GM19463 (cell line): ENCODE measurements around the gene RPS21.
"Not testable (repeated sequence)": the region's sequence is repeated elsewhere in the genome, so short reads cannot be mapped to it uniquely, and the experiment has no call there.

Source experiments
- ATAC-seq: cut with Tn5 transposase; IDR thresholded peaks from one replicate; pipeline ENCODE4 v1.9.1; 2021; ENCODE audit warnings: mild to moderate bottlenecking, moderate library complexity; ENCODE audit not compliant: unreplicated experiment

Gene RPS21

DNA sequence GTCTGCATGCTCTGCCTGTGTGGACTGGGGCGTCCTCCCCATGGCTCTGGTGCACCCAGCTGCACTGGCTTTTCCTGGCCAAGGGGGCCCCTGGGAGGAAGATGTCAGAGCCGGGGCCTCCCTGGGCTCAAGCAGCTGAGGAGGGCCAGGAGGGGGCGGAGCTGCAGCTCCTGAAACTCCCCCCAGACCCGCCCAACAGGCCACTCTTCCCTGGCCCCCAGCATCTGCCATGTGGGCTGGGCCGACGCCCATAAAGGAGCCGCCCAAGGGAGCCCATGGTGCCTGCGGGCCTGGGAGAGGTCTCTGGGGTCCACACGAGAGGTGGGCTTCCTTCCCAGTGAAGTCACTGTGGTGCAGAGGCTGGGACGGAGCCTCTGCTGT is 36.4 kb downstream of the RPS21 start:
- no peak for ATAC-seq

DNA sequence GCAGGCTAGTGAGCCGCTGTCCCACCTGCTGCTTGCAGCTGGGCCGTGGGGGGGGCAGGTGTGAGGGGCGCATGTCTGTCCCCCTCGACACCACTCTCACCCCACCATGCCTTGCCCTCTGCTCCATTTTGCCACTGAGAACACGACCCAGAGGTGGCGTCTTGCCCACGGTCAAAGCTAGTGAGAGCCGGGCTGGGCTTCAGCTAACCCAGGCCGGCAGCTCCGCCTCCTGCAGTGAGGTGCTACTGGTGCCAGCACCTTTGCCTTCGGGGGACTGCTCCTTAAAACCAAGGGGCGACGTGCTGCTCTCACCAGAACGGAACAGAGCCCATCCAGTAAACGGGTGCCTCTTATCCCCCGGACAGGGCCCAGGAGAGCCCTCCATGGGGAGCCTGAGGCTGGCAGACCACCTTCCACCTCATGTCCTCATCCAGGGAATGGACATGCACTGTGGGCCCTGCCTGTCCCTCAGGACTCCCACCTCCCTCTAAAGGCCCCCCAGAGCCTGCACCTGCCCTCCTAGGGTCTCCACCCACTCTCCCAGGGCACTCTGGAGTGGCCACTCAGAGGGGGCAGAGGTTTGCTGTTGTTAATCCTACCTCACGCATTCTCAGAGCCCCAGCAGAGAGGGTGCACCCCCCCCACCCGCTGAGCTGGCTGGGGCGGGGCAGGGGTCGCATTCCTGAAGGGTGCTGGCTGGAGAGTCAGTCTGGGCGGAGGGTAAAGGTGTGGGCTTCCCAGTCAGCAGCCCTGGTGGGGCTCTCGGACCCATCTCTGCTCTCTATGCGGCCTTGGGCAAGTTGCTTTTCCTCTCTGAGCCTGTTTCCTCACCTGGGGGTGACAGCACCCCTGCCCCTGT is 37.6 kb downstream of the RPS21 start:
- no peak for ATAC-seq

DNA sequence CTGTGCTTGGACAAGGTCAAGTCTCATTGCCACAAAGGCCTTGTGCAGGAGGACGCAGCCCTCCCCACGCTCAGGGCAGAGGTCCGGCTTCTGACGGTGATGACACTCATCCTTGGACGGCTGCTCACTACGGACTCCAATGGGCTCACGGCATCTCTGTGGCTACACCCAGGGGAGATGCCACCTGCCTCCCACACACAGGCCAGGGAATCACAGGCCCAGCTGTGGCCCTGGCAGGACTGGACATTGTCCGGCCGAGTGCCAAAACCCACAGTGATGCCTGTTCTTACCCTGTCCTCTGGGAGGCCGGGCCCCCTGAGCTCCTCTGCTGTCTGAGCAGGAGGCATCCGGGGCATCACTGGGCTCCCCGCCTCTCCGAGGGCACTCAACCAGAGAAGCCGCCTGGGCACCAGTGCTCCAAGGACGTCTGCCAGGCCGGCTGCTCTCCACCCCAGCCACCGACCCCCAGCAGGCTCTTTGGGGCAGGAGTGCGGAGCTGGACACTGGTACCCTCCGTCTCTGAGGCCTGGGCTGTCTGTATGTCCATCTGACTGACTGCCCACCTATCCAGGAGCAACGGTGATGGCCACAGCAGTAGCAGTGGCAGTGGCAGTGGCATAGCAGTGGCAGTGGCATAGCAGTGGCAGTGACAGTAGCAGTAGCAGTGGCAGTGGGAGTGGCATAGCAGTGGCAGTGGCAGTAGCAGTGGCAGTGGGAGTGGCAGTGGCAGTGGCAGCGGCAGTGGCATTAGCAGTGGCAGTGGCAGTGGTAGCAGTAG is 38.6 kb downstream of the RPS21 start:
- no peak for ATAC-seq

DNA sequence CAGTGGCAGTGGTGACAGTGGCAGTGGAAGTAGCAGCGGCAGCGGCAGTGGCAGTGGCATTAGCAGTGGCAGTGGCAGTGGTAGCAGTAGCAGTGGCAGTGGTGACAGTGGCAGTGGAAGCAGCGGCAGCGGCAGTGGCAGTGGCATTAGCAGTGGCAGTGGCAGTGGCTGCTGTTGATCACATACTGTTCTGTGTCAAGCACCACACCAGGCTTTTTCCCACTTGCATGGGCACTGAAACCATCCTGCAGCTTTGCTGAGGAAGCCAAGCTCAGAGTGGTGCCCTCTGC is 39.1 kb downstream of the RPS21 start:
- not testable (repeated sequence) for ATAC-seq

DNA sequence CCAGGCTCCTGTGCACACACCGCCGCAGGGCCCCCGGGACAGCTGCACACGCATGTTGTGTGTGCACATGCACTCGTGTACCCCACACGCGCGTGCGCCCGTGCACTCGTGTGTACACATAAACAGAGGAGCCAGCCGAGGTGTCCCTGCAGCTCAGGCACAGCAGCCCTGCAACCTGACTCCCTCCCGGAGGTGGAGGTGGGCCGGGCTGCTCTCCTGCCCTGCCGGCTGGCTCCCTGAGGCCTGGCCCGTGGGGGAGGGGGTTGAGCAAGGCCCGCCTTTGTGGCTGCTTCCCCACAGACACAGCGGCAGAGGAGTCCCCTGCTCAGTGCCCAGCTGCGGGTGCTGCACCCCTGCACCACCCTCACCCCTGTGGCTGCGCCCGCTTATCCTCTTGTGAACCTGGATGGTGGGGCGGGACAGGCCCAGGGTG is 39.8 kb downstream of the RPS21 start:
- ATAC-seq = no peak

DNA sequence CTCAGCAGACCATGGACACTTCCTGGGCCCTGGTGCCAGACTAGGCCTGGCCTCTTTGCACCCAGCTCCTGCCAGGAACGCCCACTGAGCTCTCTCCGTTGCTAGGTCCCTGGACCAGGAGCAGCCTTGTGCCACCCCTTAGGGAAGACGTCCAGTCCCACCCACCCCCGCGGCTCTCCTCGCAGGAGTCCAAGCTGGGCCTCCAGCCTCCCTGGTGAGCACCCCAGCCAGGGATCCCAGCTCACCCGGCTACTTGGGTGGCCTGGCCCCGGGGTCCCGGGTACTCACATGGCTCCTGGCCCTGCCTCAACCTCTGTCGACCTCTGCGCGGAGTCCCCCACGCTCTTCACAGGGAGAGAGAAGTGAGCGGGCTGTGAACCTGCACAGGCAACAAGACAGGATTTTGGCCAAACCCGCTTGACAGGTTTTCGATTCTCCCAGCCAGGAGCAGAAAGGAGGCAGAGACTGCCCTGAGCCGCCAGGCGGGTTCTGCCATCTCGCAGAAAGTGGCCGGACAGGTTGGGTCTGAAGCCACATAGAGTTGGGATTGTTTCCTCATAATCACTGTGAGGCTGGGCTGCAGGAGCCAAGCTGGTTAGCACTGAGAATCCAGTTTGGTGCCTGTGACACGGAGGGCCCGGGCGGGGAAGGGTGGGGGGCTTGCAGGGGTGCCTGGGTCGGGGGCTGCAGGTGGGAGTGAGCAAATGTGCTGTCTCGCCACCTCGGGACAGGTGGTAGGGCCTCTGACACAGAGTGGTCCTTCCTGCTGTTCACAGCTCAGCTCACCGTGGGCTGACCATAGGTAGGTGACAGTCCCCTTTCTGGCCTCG is 40.5 kb downstream of the RPS21 start, which contains the start of gene RBBP8NL:
Gene RBBP8NL, minus strand, starts transcription at position 368 of the 830 bp plus-strand sequence. CDS start 7,892 bp downstream, outside the sequence.
- ATAC-seq = no peak

DNA sequence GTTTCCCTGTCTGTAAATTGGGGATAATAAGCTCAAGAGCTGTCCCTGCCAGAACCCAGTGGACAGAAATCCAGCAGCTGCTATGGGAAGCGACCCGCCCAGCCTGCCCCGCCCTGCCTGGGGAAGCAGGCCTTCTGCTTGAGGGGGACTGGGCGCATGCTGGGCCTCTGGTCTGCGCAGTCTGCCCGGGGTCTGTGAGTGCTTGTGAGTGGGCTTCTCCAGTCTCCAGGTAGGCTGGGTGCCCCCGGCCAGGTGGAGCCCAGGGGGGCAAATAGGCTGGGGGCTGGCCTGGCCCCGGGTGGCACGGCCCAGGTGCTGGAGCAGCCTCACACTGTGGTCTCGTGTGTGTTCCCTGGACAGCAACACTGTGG is 41.1 kb downstream of the RPS21 start:
- ATAC-seq = no peak

DNA sequence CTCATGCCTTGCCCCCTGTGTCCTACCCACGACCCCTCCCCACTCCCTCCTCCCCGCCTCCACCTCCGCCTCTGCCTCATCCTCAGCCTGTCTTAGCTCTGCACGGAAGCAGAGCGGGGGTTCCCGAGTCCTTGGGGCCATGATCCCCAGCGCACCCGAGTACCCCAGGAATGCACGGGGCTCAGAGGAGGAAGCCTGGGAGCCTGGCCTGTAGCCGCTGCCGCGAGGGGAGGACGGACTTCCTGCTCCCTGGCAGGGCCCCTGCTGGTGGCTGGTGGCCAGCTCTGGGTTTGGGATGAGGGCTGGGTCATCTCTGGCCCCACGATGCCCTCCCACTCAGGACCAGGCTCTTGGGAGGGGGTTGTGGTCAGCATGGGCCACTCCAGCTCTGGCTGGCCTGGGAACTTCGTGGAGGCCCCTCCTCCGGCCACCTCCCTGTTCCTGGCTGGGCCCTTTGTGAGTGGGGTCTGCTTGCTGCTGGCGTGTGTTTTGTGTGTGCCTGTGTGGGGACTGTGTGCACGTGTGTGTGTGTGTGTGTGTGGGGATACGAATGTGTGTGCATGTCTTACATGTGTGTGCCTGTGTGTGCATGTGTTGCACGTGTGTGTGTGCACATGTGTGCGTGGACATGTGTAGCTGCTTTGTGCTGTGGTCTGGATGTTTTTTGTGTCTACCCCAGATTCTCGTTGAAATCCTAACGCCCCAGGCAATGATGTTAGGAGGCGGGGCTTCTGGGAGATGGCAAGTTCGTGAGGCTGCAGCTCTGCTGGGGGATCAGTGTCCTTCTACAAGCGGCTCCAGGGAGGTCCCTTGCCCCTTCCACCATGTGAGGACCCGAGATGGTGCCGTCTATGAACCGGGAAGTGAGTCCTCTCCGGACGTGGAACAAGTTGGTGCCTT is 41.7 kb downstream of the RPS21 start:
- ATAC-seq = no peak

DNA sequence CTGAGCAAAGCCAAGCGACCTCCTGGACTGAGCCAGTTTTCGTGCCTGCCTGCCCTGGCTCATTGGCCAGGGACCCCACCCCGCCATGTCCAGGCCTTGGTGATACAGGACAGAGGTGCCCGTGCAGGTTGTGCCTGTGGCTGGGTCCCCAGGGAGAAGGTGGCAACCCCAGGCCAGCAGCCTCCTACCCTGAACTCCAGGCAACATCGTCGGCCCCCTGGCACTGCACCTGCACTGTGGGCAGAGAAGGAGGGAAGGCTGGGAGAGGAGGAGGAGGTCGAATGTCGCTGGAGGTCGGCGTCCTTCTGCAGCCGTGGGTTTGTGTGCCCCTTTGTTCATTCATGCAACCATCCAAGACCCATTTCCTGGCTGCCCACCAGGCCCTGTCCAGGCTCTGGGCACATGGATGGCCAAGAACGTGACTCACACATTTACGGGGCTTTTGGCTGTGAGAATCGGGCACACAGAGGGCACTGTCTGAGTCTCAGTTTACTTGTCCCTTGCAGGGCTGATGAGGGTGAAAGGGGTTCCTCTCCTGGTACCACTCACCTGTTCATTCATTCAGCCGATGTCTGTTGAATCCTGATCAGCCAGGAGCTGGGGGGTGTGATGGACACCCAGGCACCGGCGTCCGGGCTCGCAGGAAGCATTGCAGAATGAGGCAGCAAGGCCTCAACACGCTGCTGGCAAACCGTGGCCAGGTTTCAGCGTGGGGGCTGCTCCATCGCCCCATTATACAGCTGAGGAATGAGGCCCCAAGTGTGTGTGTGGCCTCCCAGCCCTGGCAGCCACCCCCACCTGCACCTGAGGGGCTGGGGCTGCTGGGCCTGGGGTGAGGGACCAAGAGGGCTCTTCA is 42.8 kb downstream of the RPS21 start:
- no peak for ATAC-seq

DNA sequence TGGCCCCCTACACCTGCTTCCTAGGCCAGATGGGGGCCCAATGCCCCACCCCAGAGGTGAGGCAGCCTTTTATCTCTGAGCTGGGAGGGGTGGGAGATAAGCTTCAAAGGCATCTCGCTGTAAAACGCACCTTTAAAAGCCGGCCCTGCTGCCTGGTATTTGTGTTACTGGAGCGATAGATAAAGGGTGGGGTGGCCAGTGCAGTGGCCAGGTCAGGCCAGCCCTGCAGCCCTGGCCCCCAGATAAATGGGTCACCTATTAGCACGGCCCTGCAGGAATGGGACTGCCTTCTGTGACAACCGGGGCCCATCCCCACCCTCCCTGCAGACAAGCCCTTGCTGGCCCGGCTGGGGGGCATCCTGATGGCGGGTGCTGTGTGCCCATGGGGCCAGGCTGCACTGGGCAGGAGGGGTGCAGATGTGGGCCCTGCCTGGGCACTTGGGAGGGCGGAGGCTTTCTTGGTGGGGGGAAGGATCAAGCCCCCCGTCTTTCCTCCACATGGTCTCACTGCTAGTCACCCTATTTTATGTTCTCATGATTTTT is 43.5 kb downstream of the RPS21 start:
- ATAC-seq = no peak

DNA sequence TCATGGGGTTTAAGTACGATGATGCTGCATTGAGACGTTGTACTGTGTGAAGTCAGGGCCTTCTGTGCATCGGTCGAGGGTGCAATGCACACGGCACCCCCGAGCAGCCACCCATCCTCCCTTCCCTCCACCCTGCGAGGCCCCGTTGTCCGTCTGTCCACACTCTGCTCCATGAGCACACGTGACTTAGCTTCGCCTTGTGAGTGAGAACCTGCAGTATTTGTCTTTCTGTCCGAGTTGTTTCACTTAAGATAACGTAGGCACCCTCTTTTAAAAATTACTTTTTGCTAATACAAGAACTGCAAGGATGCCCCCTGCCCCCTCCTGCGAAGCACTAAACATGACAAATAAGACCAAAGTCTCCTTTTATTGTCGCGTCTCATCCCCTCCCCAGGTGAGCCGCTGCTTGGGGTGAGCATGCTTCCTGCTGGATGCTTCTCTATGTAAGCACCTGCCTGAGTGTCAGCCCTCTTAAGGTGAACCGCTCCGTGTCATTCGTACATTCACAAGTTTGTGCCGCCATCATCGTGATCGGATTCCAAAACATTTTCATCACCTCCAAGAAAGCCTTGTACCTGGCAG is 44.1 kb downstream of the RPS21 start:
- ATAC-seq = no peak

DNA sequence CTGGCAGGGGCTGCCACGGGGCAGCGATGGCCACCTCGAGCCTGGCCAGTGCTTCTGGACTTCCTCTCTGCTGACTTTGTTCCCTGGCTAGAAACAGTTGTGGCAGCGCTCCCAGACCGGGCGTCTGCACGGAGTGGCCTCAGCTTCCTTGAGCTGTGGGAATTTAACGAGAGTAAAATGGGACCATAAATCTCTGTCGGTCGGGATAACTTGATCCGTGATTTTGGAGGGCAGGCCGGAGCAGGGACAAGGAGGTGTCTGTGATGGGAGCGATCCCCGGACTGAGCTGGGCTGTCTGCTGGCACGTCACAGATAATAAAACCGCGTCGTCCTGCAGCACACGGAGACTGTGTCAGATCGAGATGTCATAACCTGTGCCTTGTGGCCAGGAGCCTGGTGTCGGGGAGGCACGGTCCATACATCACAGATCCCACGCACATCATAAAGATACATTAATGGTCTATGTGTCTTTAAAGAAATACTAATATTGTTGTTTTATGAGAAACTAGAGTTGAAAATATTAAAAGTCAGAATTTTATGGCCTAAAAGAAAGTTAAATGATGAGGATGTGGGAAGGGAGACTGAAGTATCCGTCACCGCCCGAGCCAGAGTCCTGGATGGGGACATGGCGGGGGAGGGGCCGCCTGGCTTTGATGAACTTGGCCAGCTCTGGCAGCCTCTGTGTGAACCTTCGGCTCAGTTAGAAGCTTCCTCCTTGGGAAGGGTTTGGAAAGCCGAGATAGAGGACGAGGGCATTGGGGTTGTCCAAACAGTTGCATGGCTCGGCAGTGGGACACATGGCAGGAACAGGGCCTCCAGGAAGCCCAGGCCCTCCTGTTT is 47.0 kb downstream of the RPS21 start:
- no peak for ATAC-seq

DNA sequence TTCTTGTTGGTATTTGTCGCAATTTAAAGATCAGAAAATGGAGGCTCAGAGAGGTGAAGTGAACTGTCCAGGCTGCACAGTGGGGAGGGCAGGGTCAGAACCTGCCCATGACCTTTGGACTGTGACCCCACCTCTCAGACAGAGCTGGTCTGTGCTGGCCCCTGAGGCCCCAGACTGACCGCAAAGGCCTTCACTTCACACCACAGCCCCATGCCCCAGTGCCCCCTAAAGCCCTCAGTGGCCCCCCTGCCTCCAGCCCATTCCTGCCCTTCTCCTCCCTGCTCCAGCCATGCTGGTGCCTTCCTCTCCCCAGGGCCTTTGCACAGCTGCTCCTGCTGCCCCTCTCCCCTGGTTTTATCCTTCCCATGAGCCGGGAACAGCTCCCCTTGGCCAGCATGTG is 49.8 kb downstream of the RPS21 start:
- ATAC-seq = no peak

DNA sequence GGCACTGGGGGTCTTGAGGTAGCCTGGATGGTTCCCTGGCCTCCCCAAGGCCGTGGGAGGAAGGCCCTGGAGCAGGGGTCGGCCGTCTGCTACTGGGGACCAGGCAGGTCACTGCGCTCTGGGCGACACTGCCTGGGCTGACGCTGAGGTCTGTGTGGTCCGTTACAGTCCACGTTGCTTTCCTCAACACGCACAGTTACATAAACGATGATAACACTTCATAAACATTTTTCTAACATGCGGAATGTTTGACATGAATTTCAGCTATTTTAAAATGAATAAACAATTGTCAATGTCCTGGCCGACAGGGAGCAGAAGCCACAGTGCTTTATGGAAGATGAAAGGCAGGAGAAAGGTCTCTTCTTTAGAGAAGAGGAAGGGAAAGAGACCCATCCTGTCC is 50.6 kb downstream of the RPS21 start:
- ATAC-seq = no peak

DNA sequence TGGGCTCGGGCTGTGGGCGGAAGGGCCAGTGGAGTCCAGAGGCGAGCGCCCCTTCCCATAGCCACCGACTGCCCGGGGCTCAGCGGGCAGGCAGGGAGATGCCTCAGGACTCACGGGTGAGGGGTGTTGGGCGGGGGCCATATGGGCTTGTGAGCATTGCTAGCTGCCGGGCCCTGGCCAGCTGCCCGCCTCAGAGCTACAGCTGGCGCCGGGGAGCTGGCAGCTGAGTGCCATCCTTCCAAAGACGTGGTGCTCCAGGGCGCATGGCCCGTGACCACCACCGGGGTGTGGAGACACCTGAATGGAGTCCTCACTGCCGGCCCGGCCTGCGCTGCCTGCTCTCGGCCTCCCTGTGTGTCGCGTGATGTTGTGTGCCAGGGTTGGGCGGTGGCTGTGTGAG is 51.0 kb downstream of the RPS21 start:
- ATAC-seq = no peak
